HepG2 (cell line): ENCODE results near the gene SLC20A1. TPM values are rescaled to one million over a fixed set of nuclear protein-coding genes. Genes with fewer than 3 reads are reported as not detected.

Experiments
- ARNT ChIP-seq: fragments of 450-650 bp; IDR thresholded peaks from 2 replicates; pipeline ENCODE4 v1.6.1; 2017
- BRF2 ChIP-seq: sonication (generic); formaldehyde crosslinking; IDR thresholded peaks from 2 replicates; pipeline ENCODE4 v1.8.1; 2022; ENCODE audit warnings: mild to moderate bottlenecking, missing genetic modification reagents
- GABPA ChIP-seq, 2 experiments: IDR thresholded peaks; 2 replicates each; pipeline ENCODE4 v1.6.1; 2011 to 2016; ENCODE audit warnings: low read depth in 2 of 2, low read length in 1 of 2, missing biosample characterization in 1 of 2, missing genetic modification characterization in 1 of 2
- HMGXB3 ChIP-seq: sonication (generic); formaldehyde crosslinking; IDR thresholded peaks from 2 replicates; pipeline ENCODE4 v1.4.0; 2020; ENCODE audit warnings: missing genetic modification reagents, borderline replicate concordance
- KLF13 ChIP-seq: sonication (generic); formaldehyde crosslinking; IDR thresholded peaks from 2 replicates; pipeline ENCODE4 v1.4.0; 2020; ENCODE audit warnings: mild to moderate bottlenecking, missing genetic modification reagents
- NFKB2 ChIP-seq: sonication (generic); formaldehyde crosslinking; IDR thresholded peaks from 2 replicates; pipeline ENCODE4 v1.4.0; 2020; ENCODE audit warnings: missing genetic modification reagents, borderline replicate concordance
- PAX8 ChIP-seq: sonication (generic); formaldehyde crosslinking; IDR thresholded peaks from 2 replicates; pipeline ENCODE4 v1.8.0; 2022; ENCODE audit warnings: mild to moderate bottlenecking, missing genetic modification reagents, borderline replicate concordance
- RFX3 ChIP-seq: IDR thresholded peaks from 2 replicates; pipeline ENCODE4 v1.6.1; 2016; ENCODE audit warnings: missing biosample characterization, missing genetic modification reagents
- SNAPC2 ChIP-seq: sonication (generic); formaldehyde crosslinking; IDR thresholded peaks from 2 replicates; pipeline ENCODE4 v1.8.1; 2022; ENCODE audit warnings: mild to moderate bottlenecking, missing genetic modification reagents
- SOX13 ChIP-seq, 3 experiments: fragments of 450-650 bp in 1 of 3; sonication (generic) in 1 of 3; formaldehyde crosslinking in 1 of 3; IDR thresholded peaks in 2 of 3; conservative IDR thresholded peaks in 1 of 3; 2 replicates each; pipeline versions ENCODE4 v1.5.0 to v1.6.1; 2016 to 2020; ENCODE audit warnings: antibody characterized with exemption in 1 of 3, mild to moderate bottlenecking in 1 of 3, missing compliant biosample characterization in 1 of 3, missing genetic modification reagents in 1 of 3, moderate library complexity in 1 of 3
- SOX6 ChIP-seq, 2 experiments: fragments of 450-650 bp in 1 of 2; sonication (generic) in 1 of 2; formaldehyde crosslinking in 1 of 2; IDR thresholded peaks; 2 replicates each; pipeline versions ENCODE4 v1.4.0 to v1.6.1; 2017 to 2020; ENCODE audit warnings: antibody characterized with exemption in 1 of 2, mild to moderate bottlenecking in 1 of 2, missing genetic modification reagents in 1 of 2
- ZKSCAN5 ChIP-seq: sonication (generic); formaldehyde crosslinking; IDR thresholded peaks from 2 replicates; pipeline ENCODE4 v1.5.1; 2020; ENCODE audit warnings: mild to moderate bottlenecking, missing genetic modification reagents
- ZNF343 ChIP-seq: sonication (generic); formaldehyde crosslinking; IDR thresholded peaks from 2 replicates; pipeline ENCODE4 v1.4.0; 2020; ENCODE audit warnings: mild to moderate bottlenecking, missing genetic modification reagents
- ZNF674 ChIP-seq: sonication (generic); formaldehyde crosslinking; IDR thresholded peaks from 2 replicates; pipeline ENCODE4 v1.5.0; 2020; ENCODE audit warnings: low read depth, mild to moderate bottlenecking, missing genetic modification reagents
- ZNF782 ChIP-seq: sonication (generic); formaldehyde crosslinking; IDR thresholded peaks from 2 replicates; pipeline ENCODE4 v1.4.0; 2020; ENCODE audit warnings: missing genetic modification reagents, mild to moderate bottlenecking, borderline replicate concordance
- ZNF891 ChIP-seq: sonication (generic); formaldehyde crosslinking; IDR thresholded peaks from 2 replicates; pipeline ENCODE4 v1.5.0; 2020; ENCODE audit warnings: mild to moderate bottlenecking, missing genetic modification reagents
- ZSCAN5A ChIP-seq: sonication (generic); formaldehyde crosslinking; IDR thresholded peaks from 2 replicates; pipeline ENCODE4 v1.8.0; 2022; ENCODE audit warnings: mild to moderate bottlenecking, missing genetic modification reagents, borderline replicate concordance
- polyA plus RNA-seq, 8 experiments: library from polyadenylated mRNA; depleted of rRNA in 3 of 8; stranded (reverse) in 7 of 8; unstranded in 1 of 8; fragments of >200 nt; fragmentation: Illumina TruSeq in 4 of 8; extraction: Trizol in 4 of 8; gene quantifications; 2 replicates each; pipeline versions ENCODE4 v1.2.1 to v1.2.3, GENCODE V29; 2011 to 2016; ENCODE audit warnings: low read depth in 4 of 8, missing spikeins in 1 of 8, mixed read lengths in 1 of 8; ENCODE audit not compliant: insufficient read depth in 1 of 8
- total RNA-seq, 5 experiments: library from RNA; depleted of rRNA; stranded (reverse); fragments of >200 nt; fragmentation: Illumina TruSeq; extraction: Trizol; gene quantifications; 2 replicates each; pipeline ENCODE4 v1.2.3, GENCODE V29; 2016; ENCODE audit warnings: low read depth in 1 of 5

Gene SLC20A1
- total and polyA plus RNA-seq, 2 of the 13 experiments (the other 11 are each of a cell fraction or from before 2014, with no cell fraction given) = 54.0 to 85.9 TPM

GRCh38 chr2:112602917-112603316 is 42.8 kb upstream of the SLC20A1 start (continued):
- TF ChIP-seq SOX6 (IDR thresholded peaks at IDR 0.05) (no peak), SOX6 (CRISPR knock-in tag; IDR thresholded peaks at IDR 0.05) (peak; percentile 34; the same call in 1 of the 2 replicates), GABPA (IDR thresholded peaks at IDR 0.05; ENCODE audit: low read depth, low read length) (no peak), GABPA (CRISPR knock-in tag; IDR thresholded peaks at IDR 0.05; ENCODE audit: low read depth) (no peak), KLF13 (CRISPR knock-in tag) (no peak), PAX8 (no peak), SOX13 (IDR thresholded peaks at IDR 0.05) (no peak), SOX13 (CRISPR knock-in tag; conservative IDR thresholded peaks at IDR 0.05 in 1 of 2, IDR thresholded peaks at IDR 0.05 in 1 of 2) (peak in 1 of 2 experiments; percentile 31; a peak in 1 of 4 replicates), NFKB2 (CRISPR knock-in tag) (no peak), BRF2 (CRISPR knock-in tag) (0 out of 2 replicates have a peak, but pooled peaks have one; percentile 29), ARNT (no peak), ZNF674 (CRISPR knock-in tag) (no peak), ZNF343 (CRISPR knock-in tag) (no peak), ZSCAN5A (CRISPR knock-in tag) (no peak), SNAPC2 (no peak), HMGXB3 (CRISPR knock-in tag) (no peak), ZKSCAN5 (CRISPR knock-in tag) (no peak), RFX3 (CRISPR knock-in tag) (no peak), ZNF891 (CRISPR knock-in tag) (no peak), ZNF782 (CRISPR knock-in tag) (no peak)
